ENCODE data around the gene LRIT1. TPM values are rescaled to one million over a fixed set of nuclear protein-coding genes. Genes with fewer than 3 reads are reported as not detected.
A peak's percentile ranks its signal among the peaks of the same experiment; 100 is the strongest.
"Not testable (repeated sequence)": the region's sequence is repeated elsewhere in the genome, so short reads cannot be mapped to it uniquely, and the experiment has no call there.

The LRIT1 gene
- total RNA-seq = not detected

GRCh38 chr10:84241185-84241790 lies at the start of gene LRIT1:
TSS of gene LRIT1 (minus strand) at chr10:84241546. CDS start at chr10:84241439, 107 bp downstream.
- DNase-seq = no peak
- H3K4me3 Mint-ChIP-seq = no peak within 1 kb of the TSS
- H3K27me3 Mint-ChIP-seq = peaks cover 11% of the 10 kb centered on the region
- intact Hi-C loops (cut with micrococcal nuclease) = no loop called here
- no peak within 1 kb of the TSS for H3K27ac Mint-ChIP-seq
- no peaks in the 10 kb centered on the region for H3K9me3 Mint-ChIP-seq
- H3K4me1 Mint-ChIP-seq (ENCODE audit: low read depth) = no peaks in the 10 kb centered on the region
- CTCF ChIA-PET = interaction anchor here (1.1 kb wide), 1 partner anchor 16 kb away, joined by 3 read pairs; no protein-coding TSS in a partner anchor
- no peaks in the 10 kb centered on the region for H3K36me3 Mint-ChIP-seq
- POLR2A ChIA-PET = no interaction called here

GRCh38 chr10:84290235-84290634 lies 48.9 kb upstream of the LRIT1 start:
- no peaks in the 10 kb centered on the region for H3K36me3 Mint-ChIP-seq
- no peak for DNase-seq
- ChIA-PET CTCF (interaction anchor here (1.2 kb wide), 1 partner anchor 140 kb away, joined by 3 read pairs; no protein-coding TSS in a partner anchor), POLR2A (no interaction called here)
- no peak overlapping the region for H3K27ac Mint-ChIP-seq
- no peaks in the 10 kb centered on the region for H3K27me3 Mint-ChIP-seq
- peaks cover 20% of the 10 kb centered on the region for H3K4me1 Mint-ChIP-seq (ENCODE audit: low read depth)
- no peak overlapping the region for H3K4me3 Mint-ChIP-seq
- intact Hi-C loops (cut with micrococcal nuclease) = loop anchor here (2.0 kb wide), 1 partner anchor 23 kb away; no protein-coding TSS in a partner anchor
- no peaks in the 10 kb centered on the region for H3K9me3 Mint-ChIP-seq

GRCh38 chr10:84289521-84290200 lies 48.3 kb upstream of the LRIT1 start:
- Mint-ChIP-seq H3K4me1 (ENCODE audit: low read depth) (peaks cover 15% of the 10 kb centered on the region), H3K27ac (no peak overlapping the region), H3K36me3 (no peaks in the 10 kb centered on the region), H3K27me3 (no peaks in the 10 kb centered on the region), H3K4me3 (no peak overlapping the region), H3K9me3 (no peaks in the 10 kb centered on the region)
- ChIA-PET CTCF (interaction anchor here (1.1 to 1.8 kb wide), 4 partner anchors 22 to 251 kb away, joined by 3 to 5 read pairs (median 4); no protein-coding TSS in a partner anchor), POLR2A (no interaction called here)
- no peak for DNase-seq
- intact Hi-C loops (cut with micrococcal nuclease) = loop anchor here (2.0 kb wide), 1 partner anchor 23 kb away; no protein-coding TSS in a partner anchor

- Mint-ChIP-seq H3K36me3 (no peaks in the 10 kb centered on the region), H3K9me3 (no peaks in the 10 kb centered on the region), H3K27me3 (no peaks in the 10 kb centered on the region), H3K4me1 (ENCODE audit: low read depth) (peaks cover under 1% of the 10 kb centered on the region), H3K4me3 (no peak overlapping the region), H3K27ac (no peak overlapping the region)
- DNase-seq = no peak
- ChIA-PET CTCF (interaction anchor here (1.0 to 1.8 kb wide), 3 partner anchors 11 to 252 kb away, joined by 3 to 5 read pairs (median 5); no protein-coding TSS in a partner anchor), POLR2A (no interaction called here)
- intact Hi-C loops (cut with micrococcal nuclease) = no loop called here
Measured at GRCh38 chr10:84288151-84288550, 46.8 kb upstream of the LRIT1 start.

- intact Hi-C loops (cut with micrococcal nuclease) = no loop called here
- H3K9me3 Mint-ChIP-seq = no peaks in the 10 kb centered on the region
- no peaks in the 10 kb centered on the region for H3K36me3 Mint-ChIP-seq
- no peak for DNase-seq
- no peak overlapping the region for H3K27ac Mint-ChIP-seq
- no peaks in the 10 kb centered on the region for H3K27me3 Mint-ChIP-seq
- no peaks in the 10 kb centered on the region for H3K4me1 Mint-ChIP-seq (ENCODE audit: low read depth)
- no peak overlapping the region for H3K4me3 Mint-ChIP-seq
- CTCF ChIA-PET = no interaction called here
- POLR2A ChIA-PET = no interaction called here
Measured at GRCh38 chr10:84286695-84287094, 45.3 kb upstream of the LRIT1 start.

GRCh38 chr10:84279876-84280475 lies 38.6 kb upstream of the LRIT1 start:
- intact Hi-C loops (cut with micrococcal nuclease); POLR2A ChIA-PET: not testable (repeated sequence)

GRCh38 chr10:84270708-84271107 lies 29.4 kb upstream of the LRIT1 start:
- POLR2A ChIA-PET = no interaction called here
- H3K4me1 Mint-ChIP-seq (ENCODE audit: low read depth) = peaks cover 25% of the 10 kb centered on the region

More at GRCh38 chr10:84279876-84280475, 38.6 kb upstream of the LRIT1 start:
- H3K9me3 Mint-ChIP-seq; H3K27me3 Mint-ChIP-seq; H3K27ac Mint-ChIP-seq; H3K4me1 Mint-ChIP-seq (ENCODE audit: low read depth); DNase-seq; H3K4me3 Mint-ChIP-seq; H3K36me3 Mint-ChIP-seq: not testable (repeated sequence)
- CTCF ChIA-PET = interaction anchor here (1.7 kb wide), 1 partner anchor 13 kb away, joined by 4 read pairs; no protein-coding TSS in a partner anchor

GRCh38 chr10:84269773-84270172 lies 28.4 kb upstream of the LRIT1 start:
- Mint-ChIP-seq H3K27ac (no peak overlapping the region), H3K27me3 (no peaks in the 10 kb centered on the region), H3K9me3 (no peaks in the 10 kb centered on the region), H3K4me1 (ENCODE audit: low read depth) (peaks cover 32% of the 10 kb centered on the region), H3K36me3 (no peaks in the 10 kb centered on the region), H3K4me3 (no peak overlapping the region)
- intact Hi-C loops (cut with micrococcal nuclease) = loop anchor here (5.0 kb wide), 1 partner anchor 163 kb away; no protein-coding TSS in a partner anchor
- DNase-seq = no peak
- ChIA-PET POLR2A (no interaction called here), CTCF (interaction anchor here (1.5 to 12.0 kb wide), 3 partner anchors 83 to 266 kb away, joined by 4 to 336 read pairs (median 5); no protein-coding TSS in a partner anchor)

More at GRCh38 chr10:84270708-84271107, 29.4 kb upstream of the LRIT1 start:
- Mint-ChIP-seq H3K27me3 (no peaks in the 10 kb centered on the region), H3K9me3 (no peaks in the 10 kb centered on the region), H3K27ac (no peak overlapping the region), H3K36me3 (no peaks in the 10 kb centered on the region), H3K4me3 (no peak overlapping the region)
- no peak for DNase-seq
- intact Hi-C loops (cut with micrococcal nuclease) = no loop called here
- CTCF ChIA-PET = interaction anchor here (12.0 kb wide), 1 partner anchor 265 kb away, joined by 336 read pairs; no protein-coding TSS in a partner anchor

- ChIA-PET POLR2A (interaction anchor here (1.2 kb wide), 1 partner anchor 62 kb away, joined by 3 read pairs; no protein-coding TSS in a partner anchor), CTCF (interaction anchor here (1.5 to 12.0 kb wide), 4 partner anchors 84 to 267 kb away, joined by 4 to 336 read pairs (median 12); no protein-coding TSS in a partner anchor)
- DNase-seq = no peak
- Mint-ChIP-seq H3K36me3 (no peaks in the 10 kb centered on the region), H3K27ac (no peak overlapping the region), H3K4me3 (no peak overlapping the region), H3K4me1 (ENCODE audit: low read depth) (peaks cover 36% of the 10 kb centered on the region), H3K27me3 (peaks cover 2% of the 10 kb centered on the region), H3K9me3 (no peaks in the 10 kb centered on the region)
- intact Hi-C loops (cut with micrococcal nuclease) = loop anchor here (5.0 kb wide), 1 partner anchor 163 kb away; no protein-coding TSS in a partner anchor
Measured at GRCh38 chr10:84269162-84269561, 27.8 kb upstream of the LRIT1 start.

GRCh38 chr10:84267503-84268126 lies 26.3 kb upstream of the LRIT1 start:
- intact Hi-C loops (cut with micrococcal nuclease) = loop anchor here (1.0 to 5.0 kb wide), 7 partner anchors 23 to 270 kb away; no protein-coding TSS in a partner anchor
- no peaks in the 10 kb centered on the region for H3K9me3 Mint-ChIP-seq
- POLR2A ChIA-PET = interaction anchor here (0.5 to 1.3 kb wide), 4 partner anchors 41 to 85 kb away, joined by 3 to 5 read pairs (median 4); partner anchors contain the start of gene CCSER2

GRCh38 chr10:84265418-84265817 lies 24.1 kb upstream of the LRIT1 start:
- H3K36me3 Mint-ChIP-seq = no peaks in the 10 kb centered on the region
- DNase-seq = no peak
- H3K4me3 Mint-ChIP-seq = no peak overlapping the region
- ChIA-PET CTCF (interaction anchor here (0.6 to 12.0 kb wide), 15 partner anchors 9 to 284 kb away, joined by 3 to 336 read pairs (median 5); partner anchors contain the start of gene CCSER2), POLR2A (interaction anchor here (0.7 kb wide), 1 partner anchor 63 kb away, joined by 3 read pairs; the partner anchor contains the start of gene CCSER2)
- no peaks in the 10 kb centered on the region for H3K9me3 Mint-ChIP-seq
- peaks cover 32% of the 10 kb centered on the region for H3K4me1 Mint-ChIP-seq (ENCODE audit: low read depth)
- H3K27ac Mint-ChIP-seq = no peak overlapping the region
- intact Hi-C loops (cut with micrococcal nuclease) = loop anchor here (5.0 kb wide), 1 partner anchor 167 kb away; no protein-coding TSS in a partner anchor
- H3K27me3 Mint-ChIP-seq = peaks cover 15% of the 10 kb centered on the region

More at GRCh38 chr10:84267503-84268126, 26.3 kb upstream of the LRIT1 start:
- peaks cover 11% of the 10 kb centered on the region for H3K27me3 Mint-ChIP-seq
- H3K36me3 Mint-ChIP-seq = no peaks in the 10 kb centered on the region
- H3K4me1 Mint-ChIP-seq (ENCODE audit: low read depth) = peaks cover 36% of the 10 kb centered on the region
- no peak overlapping the region for H3K4me3 Mint-ChIP-seq
- CTCF ChIA-PET = interaction anchor here (0.6 to 12.0 kb wide), 41 partner anchors 8 to 282 kb away, joined by 3 to 336 read pairs (median 4); partner anchors contain the start of gene CCSER2
- peak; percentile 94 for DNase-seq
- H3K27ac Mint-ChIP-seq = peak overlapping the region; percentile 5
